Ishikawa (cell line): Measurements from ENCODE around the gene DNASE1L2.

Experiments used
- CEBPB ChIP-seq: IDR thresholded peaks from 2 replicates; pipeline ENCODE4 v1.6.1; 2012
- CREB1 ChIP-seq: IDR thresholded peaks from 2 replicates; pipeline ENCODE4 v1.6.1; 2012; ENCODE audit warnings: low read depth
- EGR1 ChIP-seq: IDR thresholded peaks from 2 replicates; pipeline ENCODE4 v1.6.1; 2012
- EP300 ChIP-seq: IDR thresholded peaks from 2 replicates; pipeline ENCODE4 v1.6.1; 2012; ENCODE audit warnings: borderline replicate concordance
- FOXM1 ChIP-seq: IDR thresholded peaks from 2 replicates; pipeline ENCODE4 v1.6.1; 2012; ENCODE audit warnings: low read depth, borderline replicate concordance
- NFIC ChIP-seq: IDR thresholded peaks from 2 replicates; pipeline ENCODE4 v1.6.1; 2012
- RAD21 ChIP-seq: IDR thresholded peaks from 2 replicates; pipeline ENCODE4 v1.6.1; 2012; ENCODE audit warnings: low read depth
- TAF1 ChIP-seq: IDR thresholded peaks from 2 replicates; pipeline ENCODE4 v1.6.1; 2012; ENCODE audit warnings: low read depth, mild to moderate bottlenecking
- TCF12 ChIP-seq: IDR thresholded peaks from 2 replicates; pipeline ENCODE4 v1.6.1; 2012; ENCODE audit warnings: low read depth
- TEAD4 ChIP-seq: IDR thresholded peaks from 2 replicates; pipeline ENCODE4 v1.6.1; 2012
- YY1 ChIP-seq: IDR thresholded peaks from 2 replicates; pipeline ENCODE4 v1.6.1; 2012; ENCODE audit warnings: low read depth
- ZBTB7A ChIP-seq: IDR thresholded peaks from 2 replicates; pipeline ENCODE4 v1.6.1; 2012; ENCODE audit warnings: low read depth
- TF ChIP-seq, protein P1 (sequence below): IDR thresholded peaks from 2 replicates; pipeline ENCODE4 v1.6.1; 2012
- TF ChIP-seq, protein P2 (sequence below): IDR thresholded peaks from 2 replicates; pipeline ENCODE4 v1.6.1; 2012
- TF ChIP-seq, protein P3 (sequence below): IDR thresholded peaks from 2 replicates; pipeline ENCODE4 v1.6.1; 2012; ENCODE audit warnings: low read depth, mild to moderate bottlenecking

Gene DNASE1L2

DNA sequence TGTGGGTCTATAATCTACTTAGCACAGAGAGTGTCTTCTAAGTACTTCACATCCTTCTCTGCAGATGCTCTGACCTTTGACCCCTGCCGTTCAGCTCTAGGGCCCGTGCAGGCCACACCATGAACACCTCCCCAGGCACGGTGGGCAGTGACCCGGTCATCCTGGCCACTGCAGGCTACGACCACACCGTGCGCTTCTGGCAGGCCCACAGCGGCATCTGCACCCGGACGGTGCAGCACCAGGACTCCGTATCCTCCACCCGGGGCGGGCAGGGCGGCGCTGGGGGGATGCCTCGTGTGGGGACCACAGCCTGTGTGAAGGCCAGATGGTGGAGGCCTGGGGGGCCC lies 30.3 kb upstream of the DNASE1L2 start:
- TF ChIP-seq RAD21, result no peak
- no peak for TF ChIP-seq NFIC
- TF ChIP-seq, protein P1, sequence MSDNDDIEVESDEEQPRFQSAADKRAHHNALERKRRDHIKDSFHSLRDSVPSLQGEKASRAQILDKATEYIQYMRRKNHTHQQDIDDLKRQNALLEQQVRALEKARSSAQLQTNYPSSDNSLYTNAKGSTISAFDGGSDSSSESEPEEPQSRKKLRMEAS, result no peak
- TF ChIP-seq, protein P2, sequence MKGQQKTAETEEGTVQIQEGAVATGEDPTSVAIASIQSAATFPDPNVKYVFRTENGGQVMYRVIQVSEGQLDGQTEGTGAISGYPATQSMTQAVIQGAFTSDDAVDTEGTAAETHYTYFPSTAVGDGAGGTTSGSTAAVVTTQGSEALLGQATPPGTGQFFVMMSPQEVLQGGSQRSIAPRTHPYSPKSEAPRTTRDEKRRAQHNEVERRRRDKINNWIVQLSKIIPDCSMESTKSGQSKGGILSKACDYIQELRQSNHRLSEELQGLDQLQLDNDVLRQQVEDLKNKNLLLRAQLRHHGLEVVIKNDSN, result no peak
- no peak for TF ChIP-seq ZBTB7A
- TF ChIP-seq TCF12, result no peak
- TF ChIP-seq EGR1, result no peak
- TF ChIP-seq TEAD4, result no peak
- no peak for TF ChIP-seq CREB1
- TF ChIP-seq EP300, result no peak
- no peak for TF ChIP-seq YY1
- TF ChIP-seq TAF1, result no peak
- TF ChIP-seq, protein P3, sequence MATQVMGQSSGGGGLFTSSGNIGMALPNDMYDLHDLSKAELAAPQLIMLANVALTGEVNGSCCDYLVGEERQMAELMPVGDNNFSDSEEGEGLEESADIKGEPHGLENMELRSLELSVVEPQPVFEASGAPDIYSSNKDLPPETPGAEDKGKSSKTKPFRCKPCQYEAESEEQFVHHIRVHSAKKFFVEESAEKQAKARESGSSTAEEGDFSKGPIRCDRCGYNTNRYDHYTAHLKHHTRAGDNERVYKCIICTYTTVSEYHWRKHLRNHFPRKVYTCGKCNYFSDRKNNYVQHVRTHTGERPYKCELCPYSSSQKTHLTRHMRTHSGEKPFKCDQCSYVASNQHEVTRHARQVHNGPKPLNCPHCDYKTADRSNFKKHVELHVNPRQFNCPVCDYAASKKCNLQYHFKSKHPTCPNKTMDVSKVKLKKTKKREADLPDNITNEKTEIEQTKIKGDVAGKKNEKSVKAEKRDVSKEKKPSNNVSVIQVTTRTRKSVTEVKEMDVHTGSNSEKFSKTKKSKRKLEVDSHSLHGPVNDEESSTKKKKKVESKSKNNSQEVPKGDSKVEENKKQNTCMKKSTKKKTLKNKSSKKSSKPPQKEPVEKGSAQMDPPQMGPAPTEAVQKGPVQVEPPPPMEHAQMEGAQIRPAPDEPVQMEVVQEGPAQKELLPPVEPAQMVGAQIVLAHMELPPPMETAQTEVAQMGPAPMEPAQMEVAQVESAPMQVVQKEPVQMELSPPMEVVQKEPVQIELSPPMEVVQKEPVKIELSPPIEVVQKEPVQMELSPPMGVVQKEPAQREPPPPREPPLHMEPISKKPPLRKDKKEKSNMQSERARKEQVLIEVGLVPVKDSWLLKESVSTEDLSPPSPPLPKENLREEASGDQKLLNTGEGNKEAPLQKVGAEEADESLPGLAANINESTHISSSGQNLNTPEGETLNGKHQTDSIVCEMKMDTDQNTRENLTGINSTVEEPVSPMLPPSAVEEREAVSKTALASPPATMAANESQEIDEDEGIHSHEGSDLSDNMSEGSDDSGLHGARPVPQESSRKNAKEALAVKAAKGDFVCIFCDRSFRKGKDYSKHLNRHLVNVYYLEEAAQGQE, result no peak

DNA sequence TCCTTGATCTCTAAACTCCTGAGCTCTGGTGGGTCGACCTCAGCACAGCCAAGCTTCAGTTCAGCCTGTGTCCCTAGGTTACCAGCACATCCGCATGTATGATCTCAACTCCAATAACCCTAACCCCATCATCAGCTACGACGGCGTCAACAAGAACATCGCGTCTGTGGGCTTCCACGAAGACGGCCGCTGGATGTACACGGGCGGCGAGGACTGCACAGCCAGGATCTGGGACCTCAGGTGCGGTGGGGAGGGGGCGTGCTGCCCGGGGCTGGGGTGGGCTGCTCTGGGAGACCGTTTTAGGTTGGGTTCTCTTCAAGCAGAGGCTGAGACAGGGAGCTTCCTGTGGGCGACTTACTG lies 29.8 kb upstream of the DNASE1L2 start:
- no peak for TF ChIP-seq TAF1
- TF ChIP-seq, protein P2, result no peak
- no peak for TF ChIP-seq TEAD4
- no peak for TF ChIP-seq CREB1
- TF ChIP-seq EP300, result no peak
- TF ChIP-seq, protein P3, result no peak
- TF ChIP-seq ZBTB7A, result no peak
- TF ChIP-seq NFIC, result no peak
- TF ChIP-seq FOXM1, result no peak
- no peak for TF ChIP-seq TCF12
- no peak for TF ChIP-seq YY1
- TF ChIP-seq, protein P1, result no peak
- TF ChIP-seq RAD21, result no peak
- TF ChIP-seq EGR1, result no peak

DNA sequence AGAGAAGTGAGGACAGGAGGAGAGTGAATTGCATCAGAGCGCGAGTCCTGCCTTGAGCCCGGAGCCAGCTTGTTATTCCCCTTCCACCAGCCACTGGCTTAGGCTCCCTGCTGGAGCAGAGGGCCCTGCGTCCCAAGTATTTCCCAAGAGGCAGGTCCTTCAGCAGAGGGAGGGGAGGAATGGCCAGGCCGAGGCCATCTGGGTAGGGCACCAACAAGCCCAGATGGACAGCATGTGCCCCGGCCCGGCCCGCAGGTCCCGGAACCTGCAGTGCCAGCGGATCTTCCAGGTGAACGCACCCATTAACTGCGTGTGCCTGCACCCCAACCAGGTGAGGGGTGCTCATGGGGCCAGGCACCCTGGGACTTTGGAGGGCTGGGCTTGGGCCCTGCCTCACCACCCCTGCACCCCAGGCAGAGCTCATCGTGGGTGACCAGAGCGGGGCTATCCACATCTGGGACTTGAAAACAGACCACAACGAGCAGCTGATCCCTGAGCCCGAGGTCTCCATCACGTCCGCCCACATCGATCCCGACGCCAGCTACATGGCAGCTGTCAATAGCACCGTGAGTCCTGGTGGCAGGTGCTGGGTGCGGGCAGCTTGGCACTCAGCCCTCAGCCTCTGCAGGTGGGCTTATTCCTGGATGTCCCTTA lies 29.3 kb upstream of the DNASE1L2 start:
- TF ChIP-seq TEAD4 (no peak), ZBTB7A (no peak), NFIC (no peak), CREB1 (no peak), YY1 (no peak), TCF12 (no peak)
- TF ChIP-seq, protein P1, result no peak

DNA sequence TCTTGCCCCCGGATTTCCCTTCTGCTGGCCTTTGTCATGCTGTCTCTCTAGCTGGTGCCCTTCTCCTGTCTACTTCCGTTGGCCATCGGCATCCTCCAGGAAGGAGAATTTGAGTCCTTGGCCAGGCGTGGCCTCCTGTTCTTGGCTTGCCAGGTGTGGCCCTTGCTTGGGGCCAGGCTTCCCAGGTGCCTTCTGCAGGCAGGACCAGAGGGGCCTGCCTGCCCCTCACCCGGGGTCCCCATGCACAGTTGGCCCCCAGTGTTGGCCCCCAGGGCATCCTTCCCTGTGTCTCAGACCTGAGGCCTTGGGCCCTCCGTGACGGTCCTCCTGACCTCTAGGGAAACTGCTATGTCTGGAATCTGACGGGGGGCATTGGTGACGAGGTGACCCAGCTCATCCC lies 28.4 kb upstream of the DNASE1L2 start:
- TF ChIP-seq EP300 (no peak), YY1 (no peak), CEBPB (no peak)

DNA sequence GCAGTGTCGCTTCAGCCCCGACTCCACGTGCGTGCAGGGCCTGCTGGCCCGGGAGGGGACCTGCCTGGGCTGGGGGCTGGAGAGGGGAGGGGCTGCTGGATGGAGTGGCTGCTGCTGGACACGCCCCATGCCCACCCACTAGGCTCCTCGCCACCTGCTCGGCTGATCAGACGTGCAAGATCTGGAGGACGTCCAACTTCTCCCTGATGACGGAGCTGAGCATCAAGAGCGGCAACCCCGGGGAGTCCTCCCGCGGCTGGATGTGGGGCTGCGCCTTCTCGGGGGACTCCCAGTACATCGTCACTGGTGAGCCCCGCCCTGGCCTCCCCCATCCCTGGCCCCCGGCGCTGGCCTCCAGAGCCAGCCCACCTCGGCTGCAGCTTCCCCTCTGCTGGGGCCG lies 27.9 kb upstream of the DNASE1L2 start:
- TF ChIP-seq RAD21 (no peak), EGR1 (no peak), TEAD4 (no peak), TAF1 (no peak), ZBTB7A (no peak), TCF12 (no peak), CEBPB (no peak), NFIC (no peak), EP300 (no peak), YY1 (no peak), FOXM1 (no peak)
- TF ChIP-seq, protein P3, result no peak
- TF ChIP-seq, protein P2, result no peak
- TF ChIP-seq, protein P1, result no peak
